Uterus (tissue), 4 donors: Measurements from ENCODE around the gene KIAA0825. TPM values are rescaled to one million over a fixed set of nuclear protein-coding genes. Genes with fewer than 3 reads are reported as not detected.
"Not testable (repeated sequence)": the region's sequence is repeated elsewhere in the genome, so short reads cannot be mapped to it uniquely, and the experiment has no call there.

Source experiments
- DNase-seq, 2 donors: peaks; one replicate each; pipeline ENCODE4 v3.0.0-alpha.2; 2019 to 2020
- H3K27ac ChIP-seq, 2 donors: fragments of 200-600 bp; sonication (generic); 1 replicate in 1 of 2; 2 replicates in 1 of 2; pipeline ENCODE4 v1.5.1; 2016 to 2018
- H3K27me3 ChIP-seq, 2 donors: fragments of 200-600 bp; sonication (generic); one replicate each; pipeline ENCODE4 v1.5.1; 2018 to 2019; ENCODE audit warnings: control low read depth in 1 of 2
- H3K36me3 ChIP-seq, 2 donors: fragments of 200-600 bp; sonication (generic); one replicate each; pipeline ENCODE4 v1.5.1; 2019; ENCODE audit warnings: control low read depth in 1 of 2
- H3K4me1 ChIP-seq, 2 donors: fragments of 200-600 bp; sonication (generic); one replicate each; pipeline ENCODE4 v1.5.1; 2018 to 2019; ENCODE audit warnings: control low read depth in 1 of 2
- H3K4me3 ChIP-seq, 2 donors: fragments of 200-600 bp; sonication (generic); 1 replicate in 1 of 2; 2 replicates in 1 of 2; pipeline ENCODE4 v1.5.1; 2018 to 2019; ENCODE audit warnings: mild to moderate bottlenecking in 1 of 2
- H3K9me3 ChIP-seq, 2 donors: fragments of 200-600 bp; sonication (generic); one replicate each; pipeline ENCODE4 v1.5.1; 2019; ENCODE audit warnings: control low read depth in 1 of 2
- POLR2A ChIP-seq, 2 donors: fragments of 450-650 bp; IDR thresholded peaks; one replicate each; pipeline ENCODE4 v1.6.1; 2016; ENCODE audit warnings: antibody characterized with exemption in 2 of 2, mild to moderate bottlenecking in 1 of 2, moderate library complexity in 1 of 2
- intact Hi-C: fragments of 100-400 bp; cut with DNase I; formaldehyde crosslinking; loops from one replicate; pipeline ENCODE4 v1.15.1; 2023; ENCODE audit warnings: low total_unique reads
- total RNA-seq, 4 donors: library from RNA; depleted of rRNA in 3 of 4; stranded (reverse); fragments of >200 nt in 3 of 4; gene quantifications; one replicate each; pipeline versions ENCODE4 v1.1.0 to v1.2.4, GENCODE V29; 2014 to 2023
- TF ChIP-seq, protein P1 (sequence below), 4 experiments: fragments of 200-600 bp in 2 of 4; fragments of 450-650 bp in 2 of 4; sonication (generic) in 2 of 4; IDR thresholded peaks; one replicate each; pipeline ENCODE4 v1.5.1; 2016 to 2019; ENCODE audit warnings: antibody characterized with exemption in 4 of 4, mild to moderate bottlenecking in 2 of 4, moderate library complexity in 1 of 4
- donor health status: DM: yes; HTN: yes; CAD: no.

Gene KIAA0825
- total RNA-seq, 4 donors from 2014 or later: 1.5 to 34.6 (median 4.5) TPM

DNA sequence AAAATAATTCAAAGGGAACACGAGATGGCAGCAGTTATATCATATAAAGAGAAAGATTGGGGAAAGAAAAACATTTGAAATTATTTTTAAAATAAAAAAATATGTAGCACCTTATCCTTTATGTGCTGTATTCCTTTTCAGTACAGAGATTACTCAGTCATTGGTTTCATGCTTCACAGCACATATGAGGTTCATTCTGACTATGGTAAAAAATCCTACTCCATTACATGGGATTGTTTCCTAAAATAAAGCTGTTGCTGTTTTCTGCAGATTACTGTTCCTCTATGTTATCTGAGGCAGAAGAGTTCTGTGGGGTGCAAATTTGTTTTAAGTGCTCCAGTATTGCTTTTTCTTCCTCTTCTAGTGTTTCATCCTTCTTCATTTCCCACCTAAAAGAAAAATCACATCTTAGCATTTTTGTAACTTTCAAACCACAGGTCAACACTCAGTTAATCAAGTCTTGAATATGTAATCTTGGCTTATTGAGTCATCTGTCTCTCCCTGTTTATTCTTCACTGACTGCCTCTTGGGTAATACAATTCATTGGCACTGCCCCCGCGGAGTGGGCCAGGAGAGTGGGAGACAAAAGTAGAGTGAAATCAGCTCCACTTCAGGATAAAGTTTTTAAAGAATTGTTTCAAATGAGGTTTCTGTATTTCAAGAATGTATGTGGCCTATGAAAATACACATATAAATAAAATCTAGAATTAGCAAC is 464.5 kb downstream of the KIAA0825 start:
- TF ChIP-seq, protein P1, sequence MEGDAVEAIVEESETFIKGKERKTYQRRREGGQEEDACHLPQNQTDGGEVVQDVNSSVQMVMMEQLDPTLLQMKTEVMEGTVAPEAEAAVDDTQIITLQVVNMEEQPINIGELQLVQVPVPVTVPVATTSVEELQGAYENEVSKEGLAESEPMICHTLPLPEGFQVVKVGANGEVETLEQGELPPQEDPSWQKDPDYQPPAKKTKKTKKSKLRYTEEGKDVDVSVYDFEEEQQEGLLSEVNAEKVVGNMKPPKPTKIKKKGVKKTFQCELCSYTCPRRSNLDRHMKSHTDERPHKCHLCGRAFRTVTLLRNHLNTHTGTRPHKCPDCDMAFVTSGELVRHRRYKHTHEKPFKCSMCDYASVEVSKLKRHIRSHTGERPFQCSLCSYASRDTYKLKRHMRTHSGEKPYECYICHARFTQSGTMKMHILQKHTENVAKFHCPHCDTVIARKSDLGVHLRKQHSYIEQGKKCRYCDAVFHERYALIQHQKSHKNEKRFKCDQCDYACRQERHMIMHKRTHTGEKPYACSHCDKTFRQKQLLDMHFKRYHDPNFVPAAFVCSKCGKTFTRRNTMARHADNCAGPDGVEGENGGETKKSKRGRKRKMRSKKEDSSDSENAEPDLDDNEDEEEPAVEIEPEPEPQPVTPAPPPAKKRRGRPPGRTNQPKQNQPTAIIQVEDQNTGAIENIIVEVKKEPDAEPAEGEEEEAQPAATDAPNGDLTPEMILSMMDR (IDR thresholded peaks at IDR 0.05): no peak
- no peak for TF ChIP-seq POLR2A (IDR thresholded peaks at IDR 0.05)
- Histone ChIP-seq H3K4me3 (no peak overlapping the region), H3K4me1 (no peaks in the 10 kb centered on the region), H3K36me3 (no peaks in the 10 kb centered on the region), H3K27me3 (no peaks in the 10 kb centered on the region), H3K9me3 (no peaks in the 10 kb centered on the region), H3K27ac (no peak overlapping the region)
- DNase-seq: no peak
- intact Hi-C loops: no loop called here

DNA sequence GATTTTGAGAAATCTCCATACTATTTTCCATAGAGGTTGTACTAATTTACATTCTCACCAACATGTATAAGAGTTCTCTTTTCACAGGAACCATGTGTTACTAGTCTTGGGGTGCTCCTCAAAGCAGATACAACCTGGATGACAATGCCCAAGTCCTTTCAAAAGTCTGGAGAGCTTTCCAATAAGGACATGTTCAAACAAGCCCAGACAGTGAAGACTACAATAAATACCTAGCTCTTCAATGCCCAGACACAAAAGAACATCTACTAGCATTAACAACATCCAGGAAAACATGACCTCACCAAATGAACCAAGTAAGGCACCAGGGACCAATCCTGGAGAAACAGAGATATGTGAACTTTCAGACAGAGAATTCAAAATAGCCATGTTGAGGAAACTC is 474.8 kb downstream of the KIAA0825 start:
- H3K27ac ChIP-seq, intact Hi-C loops, H3K9me3 ChIP-seq, H3K4me1 ChIP-seq, H3K36me3 ChIP-seq, H3K27me3 ChIP-seq, DNase-seq, H3K4me3 ChIP-seq: not testable (repeated sequence)

DNA sequence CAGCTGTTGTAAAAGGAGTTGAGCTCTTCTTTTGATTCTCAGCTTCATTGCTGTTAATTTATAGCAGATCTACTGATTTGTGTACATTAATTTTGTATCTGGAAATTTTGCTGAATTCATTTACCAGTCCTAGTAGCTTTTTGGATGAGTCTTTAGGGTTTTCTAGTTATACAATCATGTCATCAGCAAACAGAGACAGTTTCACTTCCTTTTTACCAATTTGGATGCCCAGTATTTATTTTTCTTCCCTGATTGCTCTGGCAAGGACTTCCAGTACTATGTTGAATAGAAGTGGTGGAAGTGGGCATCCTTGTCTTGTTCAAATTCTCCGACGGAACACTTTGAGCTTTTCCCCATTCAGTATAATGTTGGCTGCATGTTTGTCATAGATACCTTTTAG is 478.1 kb downstream of the KIAA0825 start:
- no peak overlapping the region for H3K4me3 ChIP-seq
- H3K9me3 ChIP-seq: no peaks in the 10 kb centered on the region
- H3K27me3 ChIP-seq: no peaks in the 10 kb centered on the region
- H3K36me3 ChIP-seq: no peaks in the 10 kb centered on the region
- intact Hi-C loops: no loop called here
- no peaks in the 10 kb centered on the region for H3K4me1 ChIP-seq
- TF ChIP-seq POLR2A (IDR thresholded peaks at IDR 0.05): no peak
- TF ChIP-seq, protein P1 (IDR thresholded peaks at IDR 0.05): no peak
- H3K27ac ChIP-seq: no peak overlapping the region
- no peak for DNase-seq

DNA sequence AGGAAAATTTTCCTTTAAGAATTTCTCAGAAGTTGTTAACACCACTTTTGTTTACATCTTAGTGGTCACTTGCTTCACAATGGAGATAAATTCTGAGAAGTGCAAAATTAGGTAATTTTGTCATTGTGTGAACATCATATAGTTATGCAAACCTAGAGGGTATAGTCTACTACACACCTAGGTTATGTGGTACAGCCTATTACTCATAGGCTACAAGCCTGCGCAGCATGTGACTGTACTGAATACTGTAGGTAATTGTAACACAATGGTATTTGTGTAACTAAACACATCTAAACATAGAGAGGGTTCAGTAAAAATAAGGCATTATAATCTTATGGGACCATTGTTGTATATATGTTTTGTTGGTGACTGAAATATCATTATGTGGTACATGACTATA is 488.3 kb downstream of the KIAA0825 start:
- Histone ChIP-seq H3K4me1 (no peaks in the 10 kb centered on the region), H3K36me3 (no peaks in the 10 kb centered on the region), H3K9me3 (no peaks in the 10 kb centered on the region), H3K4me3 (no peak overlapping the region), H3K27me3 (no peaks in the 10 kb centered on the region), H3K27ac (no peak overlapping the region)
- TF ChIP-seq POLR2A (IDR thresholded peaks at IDR 0.05): no peak
- TF ChIP-seq, protein P1 (IDR thresholded peaks at IDR 0.05): no peak
- intact Hi-C loops: no loop called here
- no peak for DNase-seq

DNA sequence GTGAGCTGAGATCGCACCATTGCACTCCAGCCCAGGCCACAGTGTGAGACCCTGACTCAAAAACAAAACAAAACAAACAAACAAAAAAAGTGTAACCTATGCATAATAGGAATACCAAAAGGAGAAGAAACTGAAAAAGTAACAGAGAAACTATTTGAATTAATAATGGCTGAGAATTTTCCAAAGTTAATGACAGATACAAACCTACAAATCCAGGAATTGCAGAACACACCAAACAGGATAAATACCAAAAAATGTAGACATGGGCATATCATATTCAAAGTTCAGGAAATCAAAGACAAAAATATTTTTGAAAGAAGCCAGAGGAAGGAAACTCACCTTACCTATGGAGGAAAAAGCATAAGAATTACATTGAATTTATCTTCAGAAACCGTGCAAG is 493.3 kb downstream of the KIAA0825 start:
- Histone ChIP-seq H3K27me3 (no peaks in the 10 kb centered on the region), H3K9me3 (no peaks in the 10 kb centered on the region), H3K4me1 (no peaks in the 10 kb centered on the region), H3K27ac (no peak overlapping the region), H3K4me3 (no peak overlapping the region), H3K36me3 (no peaks in the 10 kb centered on the region)
- intact Hi-C loops: no loop called here
- TF ChIP-seq, protein P1 (IDR thresholded peaks at IDR 0.05): no peak
- no peak for TF ChIP-seq POLR2A (IDR thresholded peaks at IDR 0.05)
- DNase-seq: no peak

DNA sequence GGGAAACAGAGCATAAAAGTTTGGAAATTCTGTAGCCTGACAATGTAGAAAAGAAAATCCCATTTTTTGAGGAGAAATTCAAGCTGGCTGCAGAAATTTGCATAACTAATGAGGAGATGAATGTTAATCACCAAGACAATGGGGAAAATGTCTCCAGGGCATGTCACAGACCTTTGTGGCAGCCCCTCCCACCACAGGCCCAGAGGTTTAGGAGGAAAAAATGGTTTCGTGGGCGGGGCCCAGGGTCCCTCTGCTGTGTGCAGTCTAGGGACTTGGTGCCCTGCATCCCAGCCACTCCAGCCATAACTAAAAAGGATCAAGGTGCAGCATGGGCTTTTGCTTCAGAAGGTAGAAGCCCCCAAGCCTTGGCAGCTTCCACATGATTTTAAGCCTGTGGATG is 502.1 kb downstream of the KIAA0825 start:
- H3K4me1 ChIP-seq, H3K27ac ChIP-seq, H3K36me3 ChIP-seq, intact Hi-C loops, H3K27me3 ChIP-seq, DNase-seq, H3K4me3 ChIP-seq, H3K9me3 ChIP-seq: not testable (repeated sequence)
